Subcutaneous preadipocyte (primary cell): Measurements from ENCODE around the gene GAL3ST1. TPM values are rescaled to one million over a fixed set of nuclear protein-coding genes. Genes with fewer than 3 reads are reported as not detected.

ENCODE experiments used
- total RNA-seq: library from RNA; depleted of rRNA; stranded (reverse); fragments of >200 nt; gene quantifications from 2 replicates; pipeline ENCODE4 v1.2.3, GENCODE V29; 2012

Gene GAL3ST1, protein sequence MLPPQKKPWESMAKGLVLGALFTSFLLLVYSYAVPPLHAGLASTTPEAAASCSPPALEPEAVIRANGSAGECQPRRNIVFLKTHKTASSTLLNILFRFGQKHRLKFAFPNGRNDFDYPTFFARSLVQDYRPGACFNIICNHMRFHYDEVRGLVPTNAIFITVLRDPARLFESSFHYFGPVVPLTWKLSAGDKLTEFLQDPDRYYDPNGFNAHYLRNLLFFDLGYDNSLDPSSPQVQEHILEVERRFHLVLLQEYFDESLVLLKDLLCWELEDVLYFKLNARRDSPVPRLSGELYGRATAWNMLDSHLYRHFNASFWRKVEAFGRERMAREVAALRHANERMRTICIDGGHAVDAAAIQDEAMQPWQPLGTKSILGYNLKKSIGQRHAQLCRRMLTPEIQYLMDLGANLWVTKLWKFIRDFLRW
- total RNA-seq, result not detected in 2 replicates

GRCh38 chr22:30574095-30574981 lies at the start of gene GAL3ST1:
Gene GAL3ST1 (minus strand): TSS chr22:30574665. CDS start chr22:30557392, 17,273 bp downstream.

GRCh38 chr22:30606455-30607299 lies 32.2 kb upstream of the GAL3ST1 start, which contains the start of gene TCN2:
Gene TCN2 (plus strand): TSS chr22:30607174. CDS start chr22:30607332, 158 bp downstream.

DNA sequence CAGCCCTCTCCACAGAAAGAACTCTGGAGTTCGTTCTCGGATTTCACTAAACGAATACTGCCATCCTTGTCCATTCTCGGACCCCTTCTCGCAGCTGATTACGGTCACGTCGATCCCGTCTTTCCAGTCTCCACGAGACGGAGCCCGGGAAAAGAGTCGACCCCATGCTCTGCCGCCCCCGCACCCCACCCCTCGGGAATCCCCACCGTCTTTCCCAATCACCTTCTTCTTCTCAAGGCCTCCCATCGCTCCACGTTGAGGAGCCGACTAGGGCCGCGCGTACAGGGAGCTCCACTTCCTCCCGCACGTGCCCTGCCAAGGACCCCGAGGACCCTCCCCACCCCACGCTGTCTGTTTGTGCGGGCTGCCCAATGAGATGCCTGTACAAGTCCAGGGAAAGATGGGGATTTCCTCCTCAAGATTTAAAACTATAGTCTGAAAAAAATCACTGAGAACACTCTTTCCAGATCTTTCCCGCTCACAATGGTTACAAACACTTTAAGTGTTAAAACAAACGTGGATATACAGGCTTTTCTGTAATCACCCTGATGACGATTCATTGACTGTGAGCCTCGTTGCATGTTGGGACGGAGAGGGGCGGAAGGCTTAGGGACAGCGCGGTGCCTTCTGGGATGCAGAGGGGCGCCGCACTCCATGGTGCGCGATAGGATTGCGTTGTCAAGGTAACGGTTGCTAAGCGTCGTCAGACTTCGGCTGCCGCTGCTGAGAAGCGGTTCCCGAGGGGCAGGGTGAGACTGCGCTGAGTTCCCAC lies 17.3 kb upstream of the GAL3ST1 start, which contains the start of gene PES1:
TSS of gene PES1 (minus strand) at position 323 of the 772 bp plus-strand sequence. CDS start at position 246, 77 bp downstream.

DNA sequence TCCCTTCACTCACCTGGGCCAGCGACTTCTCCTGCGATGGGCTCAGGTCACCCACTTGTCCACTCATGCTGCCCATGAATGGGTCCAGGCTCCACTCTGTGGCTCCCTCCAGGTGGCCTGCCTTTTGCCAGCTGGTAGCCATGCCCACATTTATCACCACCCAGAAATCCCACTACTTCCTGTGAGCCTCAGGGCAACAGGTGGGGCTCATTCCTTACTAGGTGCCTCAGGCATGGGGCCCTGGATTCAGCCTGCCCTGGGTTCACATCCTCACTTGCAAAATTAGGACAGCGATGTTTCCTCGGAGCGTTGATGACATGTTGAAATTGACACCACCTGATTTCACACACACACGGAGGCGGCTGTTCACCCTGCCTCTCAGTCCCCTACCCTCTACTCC lies 27.8 kb downstream of the GAL3ST1 start, which contains the start of gene SEC14L6:
TSS of gene SEC14L6 (minus strand) at position 126 of the 400 bp plus-strand sequence. CDS start at position 67, 59 bp downstream.

Other genes starting within 250 kb of the GAL3ST1 start
- 12.9 and 15.6 TPM in 2 replicates for gene TBC1D10A, start 247.7 kb downstream of the GAL3ST1 start, total RNA-seq
- gene SF3A1, start 217.8 kb downstream of the GAL3ST1 start, total RNA-seq, result 19.5 and 41.4 TPM in 2 replicates
- gene CCDC157, start 217.7 kb downstream of the GAL3ST1 start, total RNA-seq, result 1.1 and 1.6 TPM in 2 replicates
- 12.9 and 14.5 TPM in 2 replicates for gene RNF215, start 187.3 kb downstream of the GAL3ST1 start, total RNA-seq
- 17.4 and 25.0 TPM in 2 replicates for gene SEC14L2, start 177.6 kb downstream of the GAL3ST1 start, total RNA-seq
- 6.6 and 10.9 TPM in 2 replicates for gene MTFP1, start 148.9 kb downstream of the GAL3ST1 start, total RNA-seq
- not detected in 2 replicates for gene SEC14L3, start 102.6 kb downstream of the GAL3ST1 start, total RNA-seq
- 0.78 and 1.1 TPM in 2 replicates for gene SEC14L4, start 69.0 kb downstream of the GAL3ST1 start, total RNA-seq
- gene SEC14L6, start 27.9 kb downstream of the GAL3ST1 start, total RNA-seq, result under 0.01 TPM in 1 of 2 replicates, not detected in the other
- gene PES1, start 17.2 kb upstream of the GAL3ST1 start, total RNA-seq, result 113 and 115 TPM in 2 replicates
- 7.7 and 11.3 TPM in 2 replicates for gene TCN2, start 32.5 kb upstream of the GAL3ST1 start, total RNA-seq
- gene SLC35E4, start 61.1 kb upstream of the GAL3ST1 start, total RNA-seq, result 25.0 and 103 TPM in 2 replicates
- gene DUSP18, start 93.2 kb upstream of the GAL3ST1 start, total RNA-seq, result 10.3 and 21.1 TPM in 2 replicates
- gene OSBP2, start 120.2 kb upstream of the GAL3ST1 start, total RNA-seq, result 2.9 and 20.1 TPM in 2 replicates